ENCODE results near the gene ZNF765.
A peak's percentile ranks its signal among the peaks of the same experiment; 100 is the strongest.
"Not testable (repeated sequence)": the region's sequence is repeated elsewhere in the genome, so short reads cannot be mapped to it uniquely, and the experiment has no call there.

Gene ZNF765

GRCh38 chr19:53394974-53395839, at the start of gene ZNF765:
ZNF765 (plus strand) TSS chr19:53395149; CDS start chr19:53398016, 2,867 bp downstream.
- DNase-seq (ENCODE audit: low read depth in 2 of 2) = peak; percentile 88 to 95

DNA sequence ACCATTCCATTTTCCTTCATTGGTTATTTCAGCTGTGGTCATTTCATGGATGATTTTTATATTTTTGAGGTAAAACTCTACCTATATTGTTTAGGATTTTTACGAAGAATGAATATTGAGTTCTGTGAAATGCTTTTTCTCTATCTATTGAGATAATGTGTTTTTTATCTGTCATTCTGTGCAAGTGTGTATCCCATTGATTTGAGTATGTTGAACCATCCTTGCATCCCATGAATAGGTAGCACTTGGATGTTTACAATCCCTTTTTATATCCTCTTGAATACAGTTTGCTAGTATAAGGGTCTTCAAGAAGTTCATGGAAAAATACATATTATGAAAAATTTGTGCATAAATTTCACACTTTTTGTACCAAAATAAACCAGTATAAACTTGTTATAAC, 39.2 kb upstream of the ZNF765 start:
- DNase-seq (ENCODE audit: low read depth in 2 of 2) = no peak

DNA sequence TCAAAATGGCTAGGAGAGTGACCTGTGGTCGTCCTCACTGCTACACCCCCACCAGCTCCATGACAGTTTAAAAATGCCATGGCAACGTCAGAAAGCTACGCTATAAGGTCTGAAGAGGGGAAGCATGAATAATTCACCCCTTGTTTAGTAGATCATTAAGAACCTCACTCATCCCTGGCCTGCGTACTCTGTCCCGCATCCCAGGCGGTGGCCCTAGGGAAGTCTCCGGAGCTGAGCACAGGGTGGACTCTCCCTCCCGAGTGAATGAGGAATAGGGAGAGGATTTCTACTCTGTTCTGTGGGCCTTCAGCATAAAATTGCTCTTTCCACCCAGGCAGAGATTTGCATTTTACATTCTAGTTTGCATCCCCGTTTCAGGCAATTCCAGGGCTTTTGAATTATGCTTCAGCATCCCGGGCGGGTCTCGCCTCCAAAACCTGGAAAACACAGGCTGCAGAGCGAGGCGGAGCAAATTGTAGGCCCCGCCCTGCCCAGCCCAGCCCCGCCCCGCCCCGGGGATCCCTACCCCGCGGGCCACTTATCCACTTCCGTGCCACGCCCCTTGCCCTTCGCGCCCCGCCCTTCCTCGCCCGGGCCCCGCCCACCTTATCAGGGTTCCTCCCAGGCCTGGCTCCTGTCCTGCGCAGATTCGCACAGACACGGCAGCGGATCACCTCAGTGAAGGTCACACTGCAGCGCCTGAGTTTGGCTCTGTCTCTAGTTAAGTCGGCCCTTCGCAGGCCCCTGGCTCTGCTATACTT, 36.9 kb upstream of the ZNF765 start:
- no peak for DNase-seq (ENCODE audit: low read depth in 2 of 2)

GRCh38 chr19:53360056-53360455, 34.9 kb upstream of the ZNF765 start:
- DNase-seq (ENCODE audit: low read depth in 2 of 2) = not testable (repeated sequence)

DNA sequence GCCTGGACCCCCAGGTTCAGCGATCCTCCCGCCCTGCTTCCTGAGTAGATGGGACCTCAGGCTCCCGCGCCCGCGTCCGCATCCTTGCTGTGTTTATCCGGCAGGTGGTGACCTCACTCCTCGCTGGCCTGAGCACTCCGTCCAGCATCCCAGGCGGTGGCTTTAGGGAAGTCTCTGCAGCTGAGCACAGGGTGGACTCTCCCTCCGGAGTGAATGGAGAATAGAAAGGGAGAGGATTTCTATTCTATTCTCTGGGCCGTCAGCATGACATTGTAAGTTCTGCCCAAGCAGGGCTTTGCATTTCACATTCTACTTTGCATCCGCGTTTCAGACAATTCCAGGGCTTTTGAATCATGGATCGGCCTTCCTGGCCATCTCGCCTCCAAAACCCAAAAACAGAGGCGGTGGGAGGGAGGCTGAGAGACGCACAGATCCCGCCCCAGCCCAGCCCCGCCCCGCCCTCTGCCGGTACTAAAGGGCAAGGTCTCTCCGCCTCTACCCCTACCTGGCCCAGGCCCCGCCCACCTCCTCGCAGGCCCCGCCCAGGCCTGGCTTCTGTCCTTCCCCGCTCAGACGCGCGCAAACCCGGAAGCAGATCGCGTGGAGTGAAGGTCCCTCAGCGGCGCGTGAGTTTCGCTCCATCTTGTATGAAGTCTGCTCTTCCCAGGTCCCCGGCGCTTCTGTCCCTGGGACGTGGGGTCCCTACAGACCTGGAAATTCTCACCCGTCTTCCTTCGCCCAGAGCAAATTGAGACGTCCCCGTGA, 29.6 kb upstream of the ZNF765 start, which contains the start of gene ZNF525:
Gene ZNF525 (plus strand): TSS at position 572 of the 765 bp plus-strand sequence. CDS start 6,577 bp downstream, outside the sequence.
- peak; percentile 87 to 96 for DNase-seq (ENCODE audit: low read depth in 2 of 2)

DNA sequence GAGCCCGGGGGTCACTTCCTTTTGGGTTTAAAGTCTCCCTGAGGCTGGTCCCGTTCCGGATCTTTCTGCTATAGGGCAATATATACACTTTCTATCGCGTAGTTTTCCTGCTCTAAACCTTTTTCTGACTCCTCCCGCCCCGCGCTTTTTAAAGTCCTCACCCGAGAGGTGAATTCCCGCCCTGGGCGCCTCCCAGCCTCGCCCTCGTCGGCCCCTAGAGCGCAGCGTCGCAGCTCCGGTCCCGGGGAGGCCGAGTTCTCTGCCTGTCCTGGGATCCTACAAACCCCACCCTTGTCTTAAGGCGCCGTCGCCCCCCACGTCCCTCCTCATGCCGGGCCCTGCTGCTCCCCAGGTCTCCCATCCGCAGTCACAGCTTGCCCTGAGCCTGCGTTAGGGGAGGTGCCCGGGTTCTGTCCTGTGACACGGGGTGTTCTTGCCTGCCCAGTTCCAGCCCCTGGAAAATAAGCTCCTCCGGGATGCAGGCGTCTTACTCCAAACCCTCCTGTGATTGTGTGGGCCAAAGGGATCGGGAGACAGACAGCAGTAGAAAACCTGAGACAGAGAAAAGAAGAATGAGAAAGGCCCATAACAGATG, 29.0 kb upstream of the ZNF765 start:
- peak; percentile 10 to 18 for DNase-seq (ENCODE audit: low read depth in 2 of 2)

DNA sequence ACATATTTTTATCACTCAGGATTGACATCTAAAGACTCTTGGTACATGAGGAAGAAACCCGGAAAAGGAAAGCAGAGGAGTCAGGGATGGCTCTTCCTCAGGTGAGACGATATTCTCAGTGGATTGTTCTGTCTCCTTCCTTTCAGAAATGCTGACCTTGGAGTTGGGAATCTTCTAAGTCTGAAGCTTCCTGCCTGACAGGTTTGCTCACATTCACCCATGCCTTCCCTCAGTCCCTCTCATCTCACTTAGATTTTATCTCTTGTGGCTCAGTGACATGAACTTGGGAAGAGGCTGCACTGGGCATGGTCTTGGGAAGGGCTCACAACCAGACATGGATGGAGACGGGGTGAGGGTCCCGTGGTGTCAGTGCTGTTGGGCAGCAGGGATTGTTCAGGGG, 22.8 kb upstream of the ZNF765 start:
- no peak for DNase-seq (ENCODE audit: low read depth in 2 of 2)

GRCh38 chr19:53374288-53374687, 20.7 kb upstream of the ZNF765 start:
- no peak for DNase-seq (ENCODE audit: low read depth in 2 of 2)

- no peak for DNase-seq (ENCODE audit: low read depth in 2 of 2)
Measured at GRCh38 chr19:53374743-53375142, 20.2 kb upstream of the ZNF765 start.

- no peak for DNase-seq (ENCODE audit: low read depth in 2 of 2)
Measured at GRCh38 chr19:53381376-53381775, 13.6 kb upstream of the ZNF765 start.

GRCh38 chr19:53388168-53388567, 6.8 kb upstream of the ZNF765 start:
- DNase-seq (ENCODE audit: low read depth in 2 of 2) = no peak

GRCh38 chr19:53388904-53389303, 6.0 kb upstream of the ZNF765 start:
- no peak for DNase-seq (ENCODE audit: low read depth in 2 of 2)

- no peak for DNase-seq (ENCODE audit: low read depth in 2 of 2)
Measured at GRCh38 chr19:53389571-53389970, 5.4 kb upstream of the ZNF765 start.

- no peak for DNase-seq (ENCODE audit: low read depth in 2 of 2)
Measured at GRCh38 chr19:53389978-53390377, 5.0 kb upstream of the ZNF765 start.

GRCh38 chr19:53394522-53394973, 401 bp upstream of the ZNF765 start:
- DNase-seq (ENCODE audit: low read depth in 2 of 2) = no peak

DNA sequence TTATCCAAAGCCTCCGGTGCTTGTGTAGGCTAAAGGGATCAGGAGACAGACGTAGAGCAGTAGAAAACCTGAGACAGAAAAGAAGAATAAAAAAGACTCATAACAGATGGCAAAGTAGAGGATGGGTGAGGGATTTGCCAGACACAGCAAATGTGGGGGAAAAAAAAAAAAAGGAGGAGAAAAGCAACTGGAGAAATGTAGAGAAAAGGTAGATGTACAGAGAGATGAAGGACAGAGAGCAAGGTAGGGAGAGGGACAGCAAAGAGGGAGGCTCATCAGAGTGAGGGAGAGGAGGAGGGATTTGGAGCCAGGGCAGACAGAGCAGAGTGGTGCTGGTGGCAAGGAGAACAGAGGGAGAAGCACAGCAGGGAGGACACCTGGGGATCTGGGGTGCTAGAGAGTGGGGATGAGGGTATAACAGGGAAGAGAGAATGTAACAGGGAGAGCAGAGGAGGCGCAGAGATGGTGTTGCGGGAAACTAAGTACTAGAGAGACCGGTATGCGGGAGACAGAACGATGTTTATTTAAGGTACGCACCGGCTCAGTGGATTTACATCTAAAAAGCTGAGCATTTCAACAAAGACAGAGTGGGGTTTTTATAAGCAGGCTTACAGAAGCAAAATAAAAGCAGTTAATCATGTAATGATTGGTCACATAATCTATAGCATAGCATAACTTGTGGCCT, 1.0 kb downstream of the ZNF765 start:
- DNase-seq (ENCODE audit: low read depth in 2 of 2) = not testable (repeated sequence)

DNA sequence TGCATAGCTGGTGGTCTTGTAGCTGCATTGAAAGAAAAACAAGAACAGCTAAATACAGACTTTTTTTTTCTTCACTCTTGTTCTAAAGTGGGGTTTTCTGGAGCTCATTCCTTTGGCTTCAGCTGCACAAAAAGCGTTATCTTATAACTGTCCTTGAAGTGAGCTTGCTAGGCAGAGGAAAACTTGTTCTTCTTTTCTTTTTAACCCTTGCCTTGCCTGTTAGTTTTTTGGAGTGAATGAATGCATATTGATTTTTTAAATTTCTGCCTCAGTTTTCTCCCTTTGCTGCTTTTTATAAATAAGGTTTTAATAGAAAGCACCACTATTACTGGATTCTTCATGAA, 1.5 kb downstream of the ZNF765 start:
- no peak for DNase-seq (ENCODE audit: low read depth in 2 of 2)

DNA sequence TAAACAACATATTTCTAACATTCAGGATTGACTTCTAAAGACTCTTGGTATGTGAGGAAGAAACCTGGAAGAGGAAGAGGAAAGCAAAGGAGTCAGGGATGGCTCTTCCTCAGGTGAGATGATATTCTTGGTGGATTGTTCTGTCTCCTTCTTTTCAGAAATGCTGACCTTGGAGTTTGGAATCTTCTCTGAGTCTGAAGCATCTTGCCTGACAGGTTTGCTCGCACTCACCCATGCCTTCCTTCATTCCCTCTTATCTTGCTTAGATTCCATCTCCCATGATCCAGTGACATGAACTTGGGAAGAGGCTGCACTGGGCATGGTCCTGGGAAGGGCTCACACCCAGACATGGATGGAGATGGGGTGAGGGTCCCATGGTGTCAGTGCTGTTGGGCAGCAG, 3.0 kb downstream of the ZNF765 start:
- not testable (repeated sequence) for DNase-seq (ENCODE audit: low read depth in 2 of 2)

- no peak for DNase-seq (ENCODE audit: low read depth in 2 of 2)
Measured at GRCh38 chr19:53409505-53410204, 14.7 kb downstream of the ZNF765 start.

Measured in activated CD4-positive, alpha-beta T cell treated with anti-CD3 and anti-CD28 coated beads for 24 hours (primary cell).